HEK293 (cell line): Measurements from ENCODE around the gene ARHGAP25.

Experiments
- CTCF ChIA-PET: fragments of 350-600 bp; formaldehyde crosslinking; extraction: SDS; loops from one replicate; lab custom pipeline; 2021; ENCODE audit warnings: antibody characterized with exemption; lab: Yijun Ruan, JAX
- POLR2A ChIA-PET: fragments of 300-600 bp; formaldehyde crosslinking; extraction: SDS; loops from one replicate; lab custom pipeline; 2020; ENCODE audit warnings: antibody characterized with exemption, inconsistent platforms; lab: Yijun Ruan, JAX
- H3K27ac ChIP-seq: fragments of 200-500 bp; sonication (Bioruptor generic); 2 replicates; pipeline ENCODE4 v1.5.1; 2014; ENCODE audit warnings: low read depth, low read length, control low read depth, inconsistent platforms; ENCODE audit errors: extremely low read depth
- H3K36me3 ChIP-seq, 2 experiments: fragments of 200-500 bp in 1 of 2; sonication (Bioruptor generic) in 1 of 2; 1 replicate in 1 of 2; 2 replicates in 1 of 2; pipeline ENCODE4 v1.5.1; 2014 to 2017; ENCODE audit warnings: inconsistent platforms in 2 of 2, low read length in 2 of 2; ENCODE audit not compliant: control insufficient read depth in 2 of 2, insufficient read depth in 1 of 2
- H3K4me1 ChIP-seq: fragments of 200-500 bp; sonication (Bioruptor generic); 2 replicates; pipeline ENCODE4 v1.5.1; 2014; ENCODE audit warnings: mild to moderate bottlenecking, low read length, inconsistent platforms; ENCODE audit not compliant: control insufficient read depth, insufficient read depth
- H3K4me3 ChIP-seq: 2 replicates; pipeline ENCODE4 v1.5.1; 2011; ENCODE audit warnings: low read depth, mild to moderate bottlenecking, control low read depth, low read length, moderate library complexity
- H3K9me3 ChIP-seq: fragments of 200-500 bp; sonication (Bioruptor generic); 2 replicates; pipeline ENCODE4 v1.5.1; 2014; ENCODE audit warnings: low read depth, low read length, inconsistent platforms; ENCODE audit not compliant: control insufficient read depth, insufficient read depth
- FEZF1 ChIP-seq: fragments of 450-650 bp; formaldehyde crosslinking; IDR thresholded peaks from 2 replicates; pipeline ENCODE4 v1.5.1; 2016; ENCODE audit warnings: missing biosample characterization, missing genetic modification characterization
- OSR2 ChIP-seq: fragments of 450-650 bp; formaldehyde crosslinking; IDR thresholded peaks from 2 replicates; pipeline ENCODE4 v1.5.1; 2016; ENCODE audit warnings: missing biosample characterization, missing genetic modification characterization
- SALL2 ChIP-seq: fragments of 450-650 bp; formaldehyde crosslinking; IDR thresholded peaks from 2 replicates; pipeline ENCODE4 v1.5.0; 2017; ENCODE audit warnings: missing biosample characterization, mild to moderate bottlenecking, missing genetic modification characterization, borderline replicate concordance
- SCRT1 ChIP-seq: fragments of 450-650 bp; formaldehyde crosslinking; IDR thresholded peaks from 2 replicates; pipeline ENCODE4 v1.5.1; 2016; ENCODE audit warnings: missing biosample characterization, missing genetic modification characterization, borderline replicate concordance
- ZBTB48 ChIP-seq: fragments of 450-650 bp; formaldehyde crosslinking; IDR thresholded peaks from 2 replicates; pipeline ENCODE4 v1.5.1; 2016; ENCODE audit warnings: missing biosample characterization, missing genetic modification characterization
- ZNF140 ChIP-seq: fragments of 450-650 bp; formaldehyde crosslinking; IDR thresholded peaks from 2 replicates; pipeline ENCODE4 v1.5.1; 2016; ENCODE audit warnings: missing biosample characterization, missing genetic modification characterization
- ZNF174 ChIP-seq: fragments of 450-650 bp; formaldehyde crosslinking; IDR thresholded peaks from 2 replicates; pipeline ENCODE4 v1.5.0; 2017; ENCODE audit warnings: missing biosample characterization, mild to moderate bottlenecking, missing genetic modification characterization
- ZNF211 ChIP-seq: fragments of 450-650 bp; formaldehyde crosslinking; IDR thresholded peaks from 2 replicates; pipeline ENCODE4 v1.5.1; 2016; ENCODE audit warnings: low read depth, missing biosample characterization, missing genetic modification characterization
- ZNF223 ChIP-seq: fragments of 450-650 bp; formaldehyde crosslinking; IDR thresholded peaks from 2 replicates; pipeline ENCODE4 v1.5.1; 2016; ENCODE audit warnings: missing biosample characterization, missing genetic modification characterization
- ZNF302 ChIP-seq: fragments of 450-650 bp; formaldehyde crosslinking; IDR thresholded peaks from 2 replicates; pipeline ENCODE4 v1.5.1; 2016; ENCODE audit warnings: missing biosample characterization, missing genetic modification characterization, low read depth
- ZNF341 ChIP-seq: fragments of 450-650 bp; formaldehyde crosslinking; IDR thresholded peaks from 2 replicates; pipeline ENCODE4; 2016; ENCODE audit warnings: low read depth, missing biosample characterization, missing genetic modification characterization
- ZNF629 ChIP-seq: fragments of 450-650 bp; formaldehyde crosslinking; IDR thresholded peaks from 2 replicates; pipeline ENCODE4 v1.5.1; 2017; ENCODE audit warnings: missing biosample characterization, missing genetic modification characterization
- ZNF777 ChIP-seq: fragments of 450-650 bp; formaldehyde crosslinking; IDR thresholded peaks from 2 replicates; pipeline ENCODE4 v1.5.1; 2017; ENCODE audit warnings: missing biosample characterization, missing genetic modification characterization, borderline replicate concordance
- ZSCAN23 ChIP-seq: fragments of 450-650 bp; formaldehyde crosslinking; IDR thresholded peaks from 2 replicates; pipeline ENCODE4 v1.5.1; 2016; ENCODE audit warnings: missing biosample characterization, missing genetic modification characterization
- TF ChIP-seq, protein P1 (sequence below): fragments of 450-650 bp; IDR thresholded peaks from 2 replicates; pipeline ENCODE4 v1.5.1; 2018; ENCODE audit warnings: missing biosample characterization, mild to moderate bottlenecking, missing genetic modification characterization
- TF ChIP-seq, protein P2 (sequence below): fragments of 450-650 bp; formaldehyde crosslinking; IDR thresholded peaks from 2 replicates; pipeline ENCODE4 v1.5.1; 2016; ENCODE audit warnings: missing biosample characterization, missing genetic modification characterization
- TF ChIP-seq, protein P3 (sequence below): fragments of 450-650 bp; formaldehyde crosslinking; IDR thresholded peaks from 2 replicates; pipeline ENCODE4 v1.5.1; 2017; ENCODE audit warnings: missing biosample characterization, missing genetic modification characterization

The ARHGAP25 gene

DNA sequence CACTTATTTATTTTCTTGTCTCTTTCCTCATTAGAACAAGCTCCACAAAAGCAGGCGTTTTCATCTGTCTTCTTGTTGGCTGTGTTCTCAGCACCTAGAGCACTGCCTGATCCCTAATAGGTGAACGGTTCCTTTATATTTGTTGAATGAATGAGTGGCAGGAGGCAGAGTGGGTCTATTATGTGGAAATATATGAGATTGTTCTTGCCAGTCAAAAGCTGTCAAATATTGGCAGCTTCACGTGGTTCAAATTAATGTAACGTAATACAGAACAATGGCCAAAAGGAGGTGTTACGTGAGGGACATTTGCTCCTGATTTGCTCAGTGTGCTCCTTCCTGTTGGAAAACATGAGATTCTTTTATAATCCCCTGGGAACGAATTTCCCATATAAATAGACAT, 8.5 kb upstream of the ARHGAP25 start:
- POLR2A ChIA-PET = no interaction called here
- no peak overlapping the region for H3K4me3 ChIP-seq
- TF ChIP-seq SCRT1 (tag by site-specific recombination) (no peak), OSR2 (no peak), ZNF223 (no peak), ZNF211 (tag by site-specific recombination) (no peak), ZBTB48 (tag by site-specific recombination) (no peak), ZNF629 (no peak), ZNF341 (tag by site-specific recombination) (no peak)
- TF ChIP-seq, protein P1, sequence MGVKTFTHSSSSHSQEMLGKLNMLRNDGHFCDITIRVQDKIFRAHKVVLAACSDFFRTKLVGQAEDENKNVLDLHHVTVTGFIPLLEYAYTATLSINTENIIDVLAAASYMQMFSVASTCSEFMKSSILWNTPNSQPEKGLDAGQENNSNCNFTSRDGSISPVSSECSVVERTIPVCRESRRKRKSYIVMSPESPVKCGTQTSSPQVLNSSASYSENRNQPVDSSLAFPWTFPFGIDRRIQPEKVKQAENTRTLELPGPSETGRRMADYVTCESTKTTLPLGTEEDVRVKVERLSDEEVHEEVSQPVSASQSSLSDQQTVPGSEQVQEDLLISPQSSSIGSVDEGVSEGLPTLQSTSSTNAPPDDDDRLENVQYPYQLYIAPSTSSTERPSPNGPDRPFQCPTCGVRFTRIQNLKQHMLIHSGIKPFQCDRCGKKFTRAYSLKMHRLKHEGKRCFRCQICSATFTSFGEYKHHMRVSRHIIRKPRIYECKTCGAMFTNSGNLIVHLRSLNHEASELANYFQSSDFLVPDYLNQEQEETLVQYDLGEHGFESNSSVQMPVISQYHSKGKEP (tag by site-specific recombination) = no peak
- TF ChIP-seq, protein P2, sequence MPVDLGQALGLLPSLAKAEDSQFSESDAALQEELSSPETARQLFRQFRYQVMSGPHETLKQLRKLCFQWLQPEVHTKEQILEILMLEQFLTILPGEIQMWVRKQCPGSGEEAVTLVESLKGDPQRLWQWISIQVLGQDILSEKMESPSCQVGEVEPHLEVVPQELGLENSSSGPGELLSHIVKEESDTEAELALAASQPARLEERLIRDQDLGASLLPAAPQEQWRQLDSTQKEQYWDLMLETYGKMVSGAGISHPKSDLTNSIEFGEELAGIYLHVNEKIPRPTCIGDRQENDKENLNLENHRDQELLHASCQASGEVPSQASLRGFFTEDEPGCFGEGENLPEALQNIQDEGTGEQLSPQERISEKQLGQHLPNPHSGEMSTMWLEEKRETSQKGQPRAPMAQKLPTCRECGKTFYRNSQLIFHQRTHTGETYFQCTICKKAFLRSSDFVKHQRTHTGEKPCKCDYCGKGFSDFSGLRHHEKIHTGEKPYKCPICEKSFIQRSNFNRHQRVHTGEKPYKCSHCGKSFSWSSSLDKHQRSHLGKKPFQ (tag by site-specific recombination) = no peak
- TF ChIP-seq, protein P3, sequence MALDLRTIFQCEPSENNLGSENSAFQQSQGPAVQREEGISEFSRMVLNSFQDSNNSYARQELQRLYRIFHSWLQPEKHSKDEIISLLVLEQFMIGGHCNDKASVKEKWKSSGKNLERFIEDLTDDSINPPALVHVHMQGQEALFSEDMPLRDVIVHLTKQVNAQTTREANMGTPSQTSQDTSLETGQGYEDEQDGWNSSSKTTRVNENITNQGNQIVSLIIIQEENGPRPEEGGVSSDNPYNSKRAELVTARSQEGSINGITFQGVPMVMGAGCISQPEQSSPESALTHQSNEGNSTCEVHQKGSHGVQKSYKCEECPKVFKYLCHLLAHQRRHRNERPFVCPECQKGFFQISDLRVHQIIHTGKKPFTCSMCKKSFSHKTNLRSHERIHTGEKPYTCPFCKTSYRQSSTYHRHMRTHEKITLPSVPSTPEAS (tag by site-specific recombination) = no peak
- TF ChIP-seq, all 188 proteins: peak for 0
- no peaks in the 10 kb centered on the region for H3K9me3 ChIP-seq
- CTCF ChIA-PET = interaction anchor here (1.3 to 1.4 kb wide), 2 partner anchors 17 to 200 kb away, joined by 4 to 5 read pairs; no protein-coding TSS in a partner anchor
- H3K27ac ChIP-seq = no peak overlapping the region
- H3K4me1 ChIP-seq = no peaks in the 10 kb centered on the region
- H3K36me3 ChIP-seq = no peaks in the 10 kb centered on the region

DNA sequence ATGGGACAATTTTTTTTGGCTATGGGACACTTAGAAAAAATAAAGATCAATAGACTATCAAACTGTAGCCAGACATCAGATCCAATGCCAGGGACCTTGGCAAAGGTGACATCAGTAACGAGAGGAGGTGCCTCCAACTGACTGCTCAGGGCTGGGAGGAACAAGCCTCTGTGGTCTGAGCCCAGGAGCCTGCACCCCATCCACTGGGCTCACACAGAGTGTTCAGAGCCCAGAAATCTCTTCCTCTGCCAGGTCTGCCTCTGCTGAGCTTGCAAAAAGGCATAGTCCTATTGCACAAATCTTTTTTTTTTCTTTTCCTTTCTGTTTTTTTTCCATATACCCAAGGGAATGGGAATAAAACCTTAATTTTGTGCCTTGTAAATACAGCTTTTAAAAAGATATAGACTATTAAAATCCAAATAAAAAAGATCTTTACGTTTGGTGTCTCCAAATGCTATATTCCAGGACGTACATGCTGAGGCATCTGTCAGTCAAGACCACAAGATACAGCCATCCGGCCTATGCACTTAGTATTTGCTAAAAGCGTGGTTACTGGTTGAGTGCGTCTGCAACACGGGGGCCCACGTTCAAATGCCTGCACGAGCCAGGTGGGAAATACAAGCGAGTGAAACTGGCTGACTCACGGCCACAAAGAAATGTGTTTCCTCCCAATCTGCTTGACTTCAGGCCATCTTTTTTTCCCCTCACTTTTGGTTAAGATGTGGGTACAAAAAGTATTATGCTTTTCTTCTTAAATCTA, 7.8 kb upstream of the ARHGAP25 start:
- ChIA-PET CTCF (interaction anchor here (1.3 to 1.4 kb wide), 2 partner anchors 18 to 199 kb away, joined by 4 to 5 read pairs; no protein-coding TSS in a partner anchor), POLR2A (no interaction called here)

DNA sequence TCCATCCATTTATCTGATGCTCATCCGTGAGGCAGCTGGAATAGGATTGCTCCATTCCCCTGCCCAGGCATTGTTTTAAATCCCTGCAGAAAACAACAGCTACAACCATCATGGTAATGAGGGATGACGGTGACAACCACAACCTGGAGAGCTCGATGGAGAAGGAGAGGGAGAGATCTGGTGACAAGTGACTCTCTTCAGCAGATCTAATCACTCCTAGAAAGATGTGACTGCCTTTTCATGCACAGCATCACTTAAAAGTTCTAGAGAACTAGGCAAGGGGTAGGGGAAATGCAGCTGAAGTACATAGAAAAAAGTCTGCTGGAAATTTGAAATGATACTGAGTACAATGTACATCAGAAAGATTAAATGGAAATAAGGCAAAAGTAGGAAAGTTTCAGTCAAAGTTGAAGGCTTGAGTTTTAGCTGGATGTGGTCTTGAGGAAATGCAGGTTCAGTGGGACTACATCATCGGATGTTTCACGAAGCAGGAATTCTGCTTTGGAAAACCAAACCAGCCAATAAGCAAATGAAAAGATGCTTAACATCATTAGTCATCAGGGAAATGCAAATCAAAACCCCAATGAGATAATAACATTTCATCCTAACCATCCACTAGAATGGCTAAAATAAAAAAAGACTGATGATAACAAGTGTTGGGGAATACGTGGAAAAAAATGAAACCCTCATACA, 6.8 kb upstream of the ARHGAP25 start:
- no peaks in the 10 kb centered on the region for H3K36me3 ChIP-seq
- ChIA-PET CTCF (interaction anchor here (0.6 to 0.9 kb wide), 2 partner anchors 24 to 199 kb away, joined by 3 read pairs; no protein-coding TSS in a partner anchor), POLR2A (no interaction called here)
- no peaks in the 10 kb centered on the region for H3K4me1 ChIP-seq
- no peak overlapping the region for H3K4me3 ChIP-seq
- no peak for TF ChIP-seq ZNF140
- TF ChIP-seq ZNF777 (tag by site-specific recombination) = no peak
- TF ChIP-seq ZSCAN23 = no peak
- no peak for TF ChIP-seq FEZF1 (tag by site-specific recombination)
- no peak for TF ChIP-seq ZNF302
- TF ChIP-seq, protein P1 (tag by site-specific recombination) = no peak
- TF ChIP-seq, all 188 proteins: peak for 0
- Histone ChIP-seq H3K9me3 (no peaks in the 10 kb centered on the region), H3K27ac (no peak overlapping the region)

More for the DNA sequence above, 7.8 kb upstream of the ARHGAP25 start:
- H3K27ac ChIP-seq = no peak overlapping the region
- no peak for TF ChIP-seq SALL2 (tag by site-specific recombination)
- no peak for TF ChIP-seq ZNF174
- no peaks in the 10 kb centered on the region for H3K9me3 ChIP-seq
- H3K36me3 ChIP-seq = no peaks in the 10 kb centered on the region
- H3K4me1 ChIP-seq = no peaks in the 10 kb centered on the region
- no peak overlapping the region for H3K4me3 ChIP-seq
